MG63 (cell line): Measurements from ENCODE around the gene RNF123. TPM values are rescaled to one million over a fixed set of nuclear protein-coding genes. Genes with fewer than 3 reads are reported as not detected.

Experiments used
- total RNA-seq: library from RNA; depleted of rRNA; stranded (reverse); fragments of >200 nt; shearing (Covaris generic); gene quantifications from 2 replicates; pipeline ENCODE4 v1.2.3, GENCODE V29; 2014; ENCODE audit warnings: low replicate concordance; rRNA removed

The RNF123 gene
- total RNA-seq, 1 experiment from 2014 or later: 8.5 TPM

Other genes starting within 250 kb of the RNF123 start
- 43.5 and 52.3 TPM in 2 replicates for gene DAG1, start 219.3 kb upstream of the RNF123 start, total RNA-seq
- 0.05 and 0.23 TPM in 2 replicates for gene BSN, start 135.1 kb upstream of the RNF123 start, total RNA-seq
- 53.9 and 87.5 TPM in 2 replicates for gene APEH, start 15.2 kb upstream of the RNF123 start, total RNA-seq
- 0.33 TPM in 1 of 2 replicates, not detected in the other for gene MST1, start 83 bp upstream of the RNF123 start, total RNA-seq
- gene AMIGO3, start 30.1 kb downstream of the RNF123 start, total RNA-seq: 2.1 TPM in 1 of 2 replicates, not detected in the other
- gene GMPPB, start 34.4 kb downstream of the RNF123 start, total RNA-seq: 16.8 and 19.4 TPM in 2 replicates
- 10.9 and 19.5 TPM in 2 replicates for gene IP6K1, start 97.0 kb downstream of the RNF123 start, total RNA-seq
- 0.10 TPM in 1 of 2 replicates, not detected in the other for gene CDHR4, start 110.3 kb downstream of the RNF123 start, total RNA-seq
- 3.2 TPM in 1 of 2 replicates, not detected in the other for gene INKA1, start 113.7 kb downstream of the RNF123 start, total RNA-seq
- 5.8 and 6.9 TPM in 2 replicates for gene UBA7, start 124.4 kb downstream of the RNF123 start, total RNA-seq
- gene TRAIP, start 167.0 kb downstream of the RNF123 start, total RNA-seq: 4.9 and 18.5 TPM in 2 replicates
- gene CAMKV, start 180.3 kb downstream of the RNF123 start, total RNA-seq: 0.20 TPM in 1 of 2 replicates, not detected in the other
- 1.1 and 1.9 TPM in 2 replicates for gene MST1R, start 214.3 kb downstream of the RNF123 start, total RNA-seq
- gene MON1A, start 240.3 kb downstream of the RNF123 start, total RNA-seq: 10.3 and 15.6 TPM in 2 replicates